ENCODE results near the gene SLC40A1. TPM values are rescaled to one million over a fixed set of nuclear protein-coding genes. Genes with fewer than 3 reads are reported as not detected.

Gene SLC40A1
- total RNA-seq, 1 donor, result 19.4 TPM

DNA sequence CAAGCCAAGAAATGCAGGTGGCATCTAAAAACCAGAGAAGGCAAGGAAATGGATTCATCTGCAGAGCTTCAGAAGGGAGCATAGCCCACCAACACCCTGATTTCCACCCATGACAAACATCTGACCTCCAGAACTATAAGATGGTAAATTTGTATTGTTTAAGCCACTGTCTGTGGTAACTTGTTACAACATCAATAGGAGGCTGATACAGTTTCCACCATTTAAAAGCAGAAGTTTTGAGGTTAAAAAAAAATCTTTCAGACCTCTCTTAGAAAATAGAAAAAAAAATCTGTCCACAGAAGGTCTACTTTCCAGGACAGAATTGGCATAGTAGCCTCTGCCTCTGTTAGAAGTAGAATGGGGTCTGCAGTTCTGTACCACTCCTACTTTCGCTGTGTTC is 37.2 kb downstream of the SLC40A1 start:
- TF ChIP-seq, protein P1, sequence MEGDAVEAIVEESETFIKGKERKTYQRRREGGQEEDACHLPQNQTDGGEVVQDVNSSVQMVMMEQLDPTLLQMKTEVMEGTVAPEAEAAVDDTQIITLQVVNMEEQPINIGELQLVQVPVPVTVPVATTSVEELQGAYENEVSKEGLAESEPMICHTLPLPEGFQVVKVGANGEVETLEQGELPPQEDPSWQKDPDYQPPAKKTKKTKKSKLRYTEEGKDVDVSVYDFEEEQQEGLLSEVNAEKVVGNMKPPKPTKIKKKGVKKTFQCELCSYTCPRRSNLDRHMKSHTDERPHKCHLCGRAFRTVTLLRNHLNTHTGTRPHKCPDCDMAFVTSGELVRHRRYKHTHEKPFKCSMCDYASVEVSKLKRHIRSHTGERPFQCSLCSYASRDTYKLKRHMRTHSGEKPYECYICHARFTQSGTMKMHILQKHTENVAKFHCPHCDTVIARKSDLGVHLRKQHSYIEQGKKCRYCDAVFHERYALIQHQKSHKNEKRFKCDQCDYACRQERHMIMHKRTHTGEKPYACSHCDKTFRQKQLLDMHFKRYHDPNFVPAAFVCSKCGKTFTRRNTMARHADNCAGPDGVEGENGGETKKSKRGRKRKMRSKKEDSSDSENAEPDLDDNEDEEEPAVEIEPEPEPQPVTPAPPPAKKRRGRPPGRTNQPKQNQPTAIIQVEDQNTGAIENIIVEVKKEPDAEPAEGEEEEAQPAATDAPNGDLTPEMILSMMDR (IDR thresholded peaks at IDR 0.05; ENCODE audit: insufficient read depth, low read depth, low read length), result no peak
- H3K4me3 ChIP-seq (ENCODE audit: low read depth, low read length), result no peak overlapping the region
- DNase-seq (ENCODE audit: low read depth), result no peak

DNA sequence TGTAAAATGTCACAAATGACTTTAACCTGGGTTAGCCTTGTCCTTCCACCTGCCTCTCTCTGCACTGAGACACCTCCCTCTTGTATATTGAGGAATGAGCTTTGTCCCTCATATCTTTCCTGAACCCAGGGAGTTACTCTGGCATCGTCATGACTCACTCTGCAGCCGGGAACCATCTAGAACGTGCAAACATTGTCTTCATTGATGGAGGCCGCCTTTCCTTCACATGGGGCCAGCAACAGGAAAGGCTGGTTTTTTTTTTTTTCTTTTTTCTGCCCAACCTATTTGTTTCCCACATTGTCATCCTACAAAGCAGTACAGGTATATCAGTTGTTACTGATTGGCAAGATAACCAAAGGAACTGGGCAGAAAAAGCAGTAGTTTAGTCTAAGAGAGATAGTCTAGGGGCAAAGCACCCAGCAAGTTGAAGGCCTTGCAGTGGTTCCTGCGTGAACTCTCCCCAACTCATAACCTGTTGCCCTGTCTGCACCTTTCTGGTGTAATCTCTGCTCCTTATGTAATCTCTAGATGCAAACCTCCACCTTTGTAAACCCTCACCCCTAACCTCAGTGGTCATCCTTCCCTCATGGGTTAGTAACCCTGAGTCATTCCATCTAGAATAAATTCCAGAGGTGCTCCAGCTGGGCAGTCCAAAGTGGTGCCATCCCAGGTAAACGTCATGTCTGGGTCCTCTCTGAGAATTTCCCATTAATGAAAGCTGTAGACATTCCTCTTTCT is 38.3 kb downstream of the SLC40A1 start:
- no peak for DNase-seq (ENCODE audit: low read depth)
- H3K4me3 ChIP-seq (ENCODE audit: low read depth, low read length), result no peak overlapping the region
- TF ChIP-seq, protein P1 (IDR thresholded peaks at IDR 0.05; ENCODE audit: insufficient read depth, low read depth, low read length), result no peak

DNA sequence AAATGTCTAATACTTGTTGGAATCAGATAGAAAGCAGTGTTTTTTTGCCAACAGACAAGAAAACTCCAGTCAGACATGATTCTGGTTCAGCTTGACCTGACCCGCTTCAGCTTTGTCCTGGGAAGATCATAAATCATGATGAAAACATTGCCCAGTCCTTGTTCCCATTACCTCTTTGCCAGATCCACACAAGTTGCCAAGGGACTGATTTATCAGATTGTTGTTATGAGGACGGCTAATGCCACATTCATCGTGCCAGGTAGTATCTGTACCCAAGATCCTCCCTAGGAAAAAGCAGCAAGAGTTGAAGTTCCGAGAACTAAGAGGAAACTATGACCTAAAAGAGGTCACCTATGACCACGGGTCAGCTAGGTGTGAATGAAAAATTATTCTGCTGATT is 39.0 kb downstream of the SLC40A1 start:
- H3K4me3 ChIP-seq (ENCODE audit: low read depth, low read length), result no peak overlapping the region
- TF ChIP-seq, protein P1 (IDR thresholded peaks at IDR 0.05; ENCODE audit: insufficient read depth, low read depth, low read length), result no peak
- no peak for DNase-seq (ENCODE audit: low read depth)

DNA sequence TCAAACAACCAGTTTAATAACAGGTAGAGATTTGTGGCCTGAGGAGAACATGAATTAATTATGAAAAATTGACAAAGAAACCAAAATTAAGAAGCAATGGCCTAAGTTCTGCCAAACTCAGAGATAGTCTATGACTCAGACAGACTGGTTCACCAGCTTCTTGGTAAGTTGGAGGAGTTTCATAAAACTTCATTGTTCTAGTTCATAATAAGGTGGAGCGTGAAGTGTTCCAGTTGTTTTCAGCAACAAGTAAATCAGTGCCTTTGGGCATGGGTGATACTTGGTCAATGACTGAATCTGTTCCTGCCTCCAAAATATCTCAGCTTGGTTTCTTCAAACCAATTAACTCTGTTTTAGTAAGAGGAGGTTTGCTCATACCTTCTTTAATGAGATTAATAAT is 40.0 kb downstream of the SLC40A1 start:
- TF ChIP-seq, protein P1 (IDR thresholded peaks at IDR 0.05; ENCODE audit: insufficient read depth, low read depth, low read length), result no peak
- no peak for DNase-seq (ENCODE audit: low read depth)
- no peak overlapping the region for H3K4me3 ChIP-seq (ENCODE audit: low read depth, low read length)

DNA sequence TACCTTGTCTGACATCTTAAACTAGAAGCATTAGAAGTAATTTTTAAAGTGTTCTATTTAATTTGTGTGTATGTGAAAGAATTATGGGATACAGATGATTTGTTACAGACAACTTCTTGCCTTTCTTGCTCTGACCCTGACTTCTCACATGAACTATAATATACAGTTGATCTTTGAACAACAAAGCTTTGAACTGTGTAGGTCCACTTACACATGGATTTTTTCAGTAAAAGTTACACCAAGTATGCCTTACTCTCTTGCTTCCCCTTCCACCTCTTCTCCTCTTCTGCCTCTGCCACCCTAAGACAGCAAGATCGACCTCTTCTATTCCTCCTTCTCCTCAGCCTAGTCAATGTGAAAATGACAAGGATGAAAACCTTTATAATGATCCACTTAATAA is 42.2 kb downstream of the SLC40A1 start:
- TF ChIP-seq, protein P1 (IDR thresholded peaks at IDR 0.05; ENCODE audit: insufficient read depth, low read depth, low read length), result no peak
- DNase-seq (ENCODE audit: low read depth), result no peak
- no peak overlapping the region for H3K4me3 ChIP-seq (ENCODE audit: low read depth, low read length)

DNA sequence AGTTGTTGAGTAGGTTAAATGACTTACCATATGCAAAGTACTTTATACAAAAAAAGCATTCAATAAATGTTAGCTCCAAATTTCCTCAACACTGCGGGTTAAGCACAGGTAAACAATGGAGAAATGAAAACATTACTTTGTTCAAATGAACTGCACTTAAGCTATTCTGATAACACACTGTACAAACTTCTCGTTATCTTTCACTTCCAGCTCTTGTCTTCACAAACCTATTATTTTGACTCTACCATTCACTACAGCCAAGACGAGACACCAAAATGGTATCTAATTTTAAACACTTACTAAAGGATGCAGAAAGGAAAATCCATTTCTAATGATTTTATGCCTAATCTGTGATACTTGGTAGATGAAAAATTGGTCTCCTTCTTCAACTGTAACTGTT is 43.8 kb downstream of the SLC40A1 start:
- TF ChIP-seq, protein P1 (IDR thresholded peaks at IDR 0.05; ENCODE audit: insufficient read depth, low read depth, low read length), result no peak
- DNase-seq (ENCODE audit: low read depth), result no peak
- H3K4me3 ChIP-seq (ENCODE audit: low read depth, low read length), result no peak overlapping the region
